ENCODE results near the gene CHST8.
"Not testable (repeated sequence)": the region's sequence is repeated elsewhere in the genome, so short reads cannot be mapped to it uniquely, and the experiment has no call there.

The CHST8 gene

GRCh38 chr19:33687481-33688170 is 65.9 kb downstream of the CHST8 start:
- H3K9ac ChIP-seq (ENCODE audit: low read length): no peak overlapping the region
- H3K27me3 ChIP-seq (ENCODE audit: control insufficient read depth in 1 of 2, insufficient read depth in 2 of 2, low read length in 2 of 2): peaks cover 7 to 43% of the 10 kb centered on the region in 2 donors
- no peak overlapping the region for H3K27ac ChIP-seq (ENCODE audit: low read depth, low read length)
- H3K4me3 ChIP-seq (ENCODE audit: low read depth in 1 of 2, low read length in 2 of 2): no peak overlapping the region
- H3K9me3 ChIP-seq (ENCODE audit: low read length): no peaks in the 10 kb centered on the region
- H3K36me3 ChIP-seq (ENCODE audit: insufficient read depth, low read length): no peaks in the 10 kb centered on the region
- no peaks in the 10 kb centered on the region for H3K4me1 ChIP-seq (ENCODE audit: insufficient read depth, low read length)

GRCh38 chr19:33688171-33688992 is 66.6 kb downstream of the CHST8 start:
- H3K9ac ChIP-seq (ENCODE audit: low read length): no peak overlapping the region
- H3K4me1 ChIP-seq (ENCODE audit: insufficient read depth, low read length): no peaks in the 10 kb centered on the region
- no peaks in the 10 kb centered on the region for H3K36me3 ChIP-seq (ENCODE audit: insufficient read depth, low read length)
- no peak overlapping the region for H3K4me3 ChIP-seq (ENCODE audit: low read depth in 1 of 2, low read length in 2 of 2)
- peaks cover 7 to 43% of the 10 kb centered on the region in 2 donors for H3K27me3 ChIP-seq (ENCODE audit: control insufficient read depth in 1 of 2, insufficient read depth in 2 of 2, low read length in 2 of 2)
- no peaks in the 10 kb centered on the region for H3K9me3 ChIP-seq (ENCODE audit: low read length)
- no peak overlapping the region for H3K27ac ChIP-seq (ENCODE audit: low read depth, low read length)

- no peak overlapping the region for H3K9ac ChIP-seq (ENCODE audit: low read length)
- no peaks in the 10 kb centered on the region for H3K4me1 ChIP-seq (ENCODE audit: insufficient read depth, low read length)
- no peaks in the 10 kb centered on the region for H3K36me3 ChIP-seq (ENCODE audit: insufficient read depth, low read length)
- H3K9me3 ChIP-seq (ENCODE audit: low read length): no peaks in the 10 kb centered on the region
- H3K27ac ChIP-seq (ENCODE audit: low read depth, low read length): no peak overlapping the region
- H3K4me3 ChIP-seq (ENCODE audit: low read depth in 1 of 2, low read length in 2 of 2): no peak overlapping the region
- peaks cover 7 to 35% of the 10 kb centered on the region in 2 donors for H3K27me3 ChIP-seq (ENCODE audit: control insufficient read depth in 1 of 2, insufficient read depth in 2 of 2, low read length in 2 of 2)
These were observed 67.5 kb downstream of the CHST8 start for GRCh38 chr19:33689138-33689746.

GRCh38 chr19:33689868-33690267 is 68.1 kb downstream of the CHST8 start:
- H3K4me3 ChIP-seq (ENCODE audit: low read depth in 1 of 2, low read length in 2 of 2): no peak overlapping the region
- no peaks in the 10 kb centered on the region for H3K4me1 ChIP-seq (ENCODE audit: insufficient read depth, low read length)
- peaks cover 7 to 30% of the 10 kb centered on the region in 2 donors for H3K27me3 ChIP-seq (ENCODE audit: control insufficient read depth in 1 of 2, insufficient read depth in 2 of 2, low read length in 2 of 2)
- H3K9ac ChIP-seq (ENCODE audit: low read length): no peak overlapping the region
- H3K36me3 ChIP-seq (ENCODE audit: insufficient read depth, low read length): no peaks in the 10 kb centered on the region
- H3K27ac ChIP-seq (ENCODE audit: low read depth, low read length): no peak overlapping the region
- no peaks in the 10 kb centered on the region for H3K9me3 ChIP-seq (ENCODE audit: low read length)

GRCh38 chr19:33690378-33691029 is 68.8 kb downstream of the CHST8 start:
- Histone ChIP-seq H3K27ac (ENCODE audit: low read depth, low read length) (no peak overlapping the region), H3K27me3 (ENCODE audit: control insufficient read depth in 1 of 2, insufficient read depth in 2 of 2, low read length in 2 of 2) (peaks cover 4 to 23% of the 10 kb centered on the region in 2 donors), H3K4me1 (ENCODE audit: insufficient read depth, low read length) (no peaks in the 10 kb centered on the region), H3K36me3 (ENCODE audit: insufficient read depth, low read length) (no peaks in the 10 kb centered on the region), H3K9me3 (ENCODE audit: low read length) (no peaks in the 10 kb centered on the region), H3K4me3 (ENCODE audit: low read depth in 1 of 2, low read length in 2 of 2) (no peak overlapping the region), H3K9ac (ENCODE audit: low read length) (no peak overlapping the region)

GRCh38 chr19:33691030-33691427 is 69.3 kb downstream of the CHST8 start:
- Histone ChIP-seq H3K36me3 (ENCODE audit: insufficient read depth, low read length) (no peaks in the 10 kb centered on the region), H3K4me3 (ENCODE audit: low read depth in 1 of 2, low read length in 2 of 2) (no peak overlapping the region), H3K9me3 (ENCODE audit: low read length) (no peaks in the 10 kb centered on the region), H3K27me3 (ENCODE audit: control insufficient read depth in 1 of 2, insufficient read depth in 2 of 2, low read length in 2 of 2) (peaks cover 0 to 18% of the 10 kb centered on the region in 2 donors), H3K27ac (ENCODE audit: low read depth, low read length) (no peak overlapping the region), H3K4me1 (ENCODE audit: insufficient read depth, low read length) (no peaks in the 10 kb centered on the region), H3K9ac (ENCODE audit: low read length) (no peak overlapping the region)

GRCh38 chr19:33691736-33692135 is 70.0 kb downstream of the CHST8 start:
- Histone ChIP-seq H3K36me3 (ENCODE audit: insufficient read depth, low read length) (no peaks in the 10 kb centered on the region), H3K4me3 (ENCODE audit: low read depth in 1 of 2, low read length in 2 of 2) (no peak overlapping the region), H3K9me3 (ENCODE audit: low read length) (no peaks in the 10 kb centered on the region), H3K4me1 (ENCODE audit: insufficient read depth, low read length) (no peaks in the 10 kb centered on the region), H3K27ac (ENCODE audit: low read depth, low read length) (no peak overlapping the region), H3K9ac (ENCODE audit: low read length) (no peak overlapping the region), H3K27me3 (ENCODE audit: control insufficient read depth in 1 of 2, insufficient read depth in 2 of 2, low read length in 2 of 2) (peaks cover 0 to 14% of the 10 kb centered on the region in 2 donors)

- H3K9ac ChIP-seq (ENCODE audit: low read length): no peak overlapping the region
- H3K4me3 ChIP-seq (ENCODE audit: low read depth in 1 of 2, low read length in 2 of 2): no peak overlapping the region
- no peaks in the 10 kb centered on the region for H3K36me3 ChIP-seq (ENCODE audit: insufficient read depth, low read length)
- H3K4me1 ChIP-seq (ENCODE audit: insufficient read depth, low read length): no peaks in the 10 kb centered on the region
- H3K9me3 ChIP-seq (ENCODE audit: low read length): no peaks in the 10 kb centered on the region
- peaks cover 0 to 1% of the 10 kb centered on the region in 2 donors for H3K27me3 ChIP-seq (ENCODE audit: control insufficient read depth in 1 of 2, insufficient read depth in 2 of 2, low read length in 2 of 2)
- H3K27ac ChIP-seq (ENCODE audit: low read depth, low read length): no peak overlapping the region
These were observed 71.9 kb downstream of the CHST8 start for GRCh38 chr19:33693678-33694077.

GRCh38 chr19:33695547-33695946 is 73.8 kb downstream of the CHST8 start:
- H3K9ac ChIP-seq (ENCODE audit: low read length); H3K27ac ChIP-seq (ENCODE audit: low read depth, low read length); H3K9me3 ChIP-seq (ENCODE audit: low read length); H3K4me1 ChIP-seq (ENCODE audit: insufficient read depth, low read length); H3K27me3 ChIP-seq (ENCODE audit: control insufficient read depth in 1 of 2, insufficient read depth in 2 of 2, low read length in 2 of 2); H3K36me3 ChIP-seq (ENCODE audit: insufficient read depth, low read length); H3K4me3 ChIP-seq (ENCODE audit: low read depth in 1 of 2, low read length in 2 of 2): not testable (repeated sequence)

- Histone ChIP-seq H3K9ac (ENCODE audit: low read length) (no peak overlapping the region), H3K4me1 (ENCODE audit: insufficient read depth, low read length) (no peaks in the 10 kb centered on the region), H3K27me3 (ENCODE audit: control insufficient read depth in 1 of 2, insufficient read depth in 2 of 2, low read length in 2 of 2) (peaks cover 0 to 3% of the 10 kb centered on the region in 2 donors), H3K4me3 (ENCODE audit: low read depth in 1 of 2, low read length in 2 of 2) (no peak overlapping the region), H3K9me3 (ENCODE audit: low read length) (no peaks in the 10 kb centered on the region), H3K36me3 (ENCODE audit: insufficient read depth, low read length) (no peaks in the 10 kb centered on the region), H3K27ac (ENCODE audit: low read depth, low read length) (no peak overlapping the region)
These were observed 76.0 kb downstream of the CHST8 start for GRCh38 chr19:33697766-33698165.
